HepG2 (cell line): ENCODE results near the gene UPK1B. TPM values are rescaled to one million over a fixed set of nuclear protein-coding genes. Genes with fewer than 3 reads are reported as not detected.
A peak's percentile ranks its signal among the peaks of the same experiment; 100 is the strongest.

Experiments
- GLMP ChIP-seq: sonication (generic); formaldehyde crosslinking; IDR thresholded peaks from 2 replicates; pipeline ENCODE4 v1.9.0; 2021; ENCODE audit warnings: missing genetic modification reagents, mild to moderate bottlenecking, borderline replicate concordance
- GZF1 ChIP-seq: sonication (generic); formaldehyde crosslinking; IDR thresholded peaks from 2 replicates; pipeline ENCODE4 v1.5.1; 2020; ENCODE audit warnings: mild to moderate bottlenecking, missing genetic modification reagents
- JARID2 ChIP-seq: sonication (generic); formaldehyde crosslinking; IDR thresholded peaks from 2 replicates; pipeline ENCODE4 v1.8.1; 2023; ENCODE audit warnings: missing genetic modification reagents, inconsistent platforms; ENCODE audit not compliant: insufficient replicate concordance
- KDM3A ChIP-seq: IDR thresholded peaks from 2 replicates; pipeline ENCODE4 v1.6.1; 2018; ENCODE audit warnings: low read depth, missing compliant biosample characterization
- KLF13 ChIP-seq: sonication (generic); formaldehyde crosslinking; IDR thresholded peaks from 2 replicates; pipeline ENCODE4 v1.4.0; 2020; ENCODE audit warnings: mild to moderate bottlenecking, missing genetic modification reagents
- NAIF1 ChIP-seq: sonication (generic); formaldehyde crosslinking; IDR thresholded peaks from 2 replicates; pipeline ENCODE4 v1.5.0; 2020; ENCODE audit warnings: mild to moderate bottlenecking, missing genetic modification reagents, borderline replicate concordance
- NCOA5 ChIP-seq: sonication (generic); formaldehyde crosslinking; IDR thresholded peaks from 2 replicates; pipeline ENCODE4 v1.4.0; 2020; ENCODE audit warnings: missing genetic modification reagents
- PATZ1 ChIP-seq: sonication (generic); formaldehyde crosslinking; IDR thresholded peaks from 2 replicates; pipeline ENCODE4 v1.4.0; 2020; ENCODE audit warnings: missing genetic modification reagents
- RFX1 ChIP-seq: fragments of 450-650 bp; IDR thresholded peaks from 2 replicates; pipeline ENCODE4 v1.6.1; 2017
- RFXANK ChIP-seq: IDR thresholded peaks from 2 replicates; pipeline ENCODE4 v1.6.1; 2016
- SETDB1 ChIP-seq: sonication (generic); formaldehyde crosslinking; IDR thresholded peaks from 2 replicates; pipeline ENCODE4 v1.5.1; 2020; ENCODE audit warnings: missing genetic modification reagents, mild to moderate bottlenecking, borderline replicate concordance
- SMARCC2 ChIP-seq: fragments of 450-650 bp; IDR thresholded peaks from 2 replicates; pipeline ENCODE4 v1.6.1; 2017; ENCODE audit warnings: antibody characterized with exemption, mild to moderate bottlenecking
- SMARCE1 ChIP-seq: fragments of 450-650 bp; IDR thresholded peaks from 2 replicates; pipeline ENCODE4 v1.6.1; 2017; ENCODE audit warnings: borderline replicate concordance
- SOX5 ChIP-seq: IDR thresholded peaks from 2 replicates; pipeline ENCODE4 v1.6.1; 2016; ENCODE audit warnings: borderline replicate concordance
- SP2 ChIP-seq: sonication (generic); formaldehyde crosslinking; IDR thresholded peaks from 2 replicates; pipeline ENCODE4 v1.5.1; 2020; ENCODE audit warnings: mild to moderate bottlenecking, missing genetic modification reagents
- SPEN ChIP-seq: sonication (generic); formaldehyde crosslinking; IDR thresholded peaks from 2 replicates; pipeline ENCODE4 v1.5.1; 2020; ENCODE audit warnings: low read depth, mild to moderate bottlenecking, missing genetic modification reagents
- SRSF1 ChIP-seq: fragments of 200-400 bp; formaldehyde crosslinking; optimal IDR thresholded peaks from 2 replicates; pipeline ENCODE3; 2017; ENCODE audit warnings: mild to moderate bottlenecking, low read depth, low read length, moderate library complexity
- SRY ChIP-seq: sonication (generic); formaldehyde crosslinking; IDR thresholded peaks from 2 replicates; pipeline ENCODE4 v1.8.0; 2022; ENCODE audit warnings: mild to moderate bottlenecking, missing genetic modification reagents
- STAT5B ChIP-seq: sonication (generic); formaldehyde crosslinking; IDR thresholded peaks from 2 replicates; pipeline ENCODE4 v1.4.0; 2020; ENCODE audit warnings: missing genetic modification reagents
- TOE1 ChIP-seq: sonication (generic); formaldehyde crosslinking; IDR thresholded peaks from 2 replicates; pipeline ENCODE4 v1.4.0; 2020; ENCODE audit warnings: mild to moderate bottlenecking, missing genetic modification reagents
- UBTF ChIP-seq: sonication (generic); formaldehyde crosslinking; IDR thresholded peaks from 2 replicates; pipeline ENCODE4 v1.4.0; 2020; ENCODE audit warnings: mild to moderate bottlenecking, missing genetic modification reagents
- YEATS2 ChIP-seq: sonication (generic); formaldehyde crosslinking; IDR thresholded peaks from 2 replicates; pipeline ENCODE4 v1.4.0; 2020; ENCODE audit warnings: missing genetic modification reagents, borderline replicate concordance
- ZNF292 ChIP-seq: sonication (generic); formaldehyde crosslinking; IDR thresholded peaks from 2 replicates; pipeline ENCODE4 v1.8.1; 2022; ENCODE audit warnings: mild to moderate bottlenecking, low read depth, missing genetic modification reagents, borderline replicate concordance
- ZNF766 ChIP-seq: sonication (generic); formaldehyde crosslinking; IDR thresholded peaks from 2 replicates; pipeline ENCODE4 v1.5.0; 2020; ENCODE audit warnings: missing genetic modification reagents, borderline replicate concordance
- ZNF772 ChIP-seq: sonication (generic); formaldehyde crosslinking; IDR thresholded peaks from 2 replicates; pipeline ENCODE4 v1.5.0; 2020; ENCODE audit warnings: mild to moderate bottlenecking, missing genetic modification reagents
- ZNF773 ChIP-seq: sonication (generic); formaldehyde crosslinking; IDR thresholded peaks from 2 replicates; pipeline ENCODE4 v1.4.0; 2020; ENCODE audit warnings: missing genetic modification reagents, borderline replicate concordance
- ZSCAN12 ChIP-seq: sonication (generic); formaldehyde crosslinking; IDR thresholded peaks from 2 replicates; pipeline ENCODE4 v1.9.0; 2021; ENCODE audit warnings: mild to moderate bottlenecking, missing genetic modification reagents
- polyA plus RNA-seq, 8 experiments: library from polyadenylated mRNA; depleted of rRNA in 3 of 8; stranded (reverse) in 7 of 8; unstranded in 1 of 8; fragments of >200 nt; fragmentation: Illumina TruSeq in 4 of 8; extraction: Trizol in 4 of 8; gene quantifications; 2 replicates each; pipeline versions ENCODE4 v1.2.1 to v1.2.3, GENCODE V29; 2011 to 2016; ENCODE audit warnings: low read depth in 4 of 8, missing spikeins in 1 of 8, mixed read lengths in 1 of 8; ENCODE audit not compliant: insufficient read depth in 1 of 8
- total RNA-seq, 5 experiments: library from RNA; depleted of rRNA; stranded (reverse); fragments of >200 nt; fragmentation: Illumina TruSeq; extraction: Trizol; gene quantifications; 2 replicates each; pipeline ENCODE4 v1.2.3, GENCODE V29; 2016; ENCODE audit warnings: low read depth in 1 of 5

Gene UPK1B
- total and polyA plus RNA-seq, 2 of the 13 experiments (the other 11 are each of a cell fraction or from before 2014, with no cell fraction given) = not detected

GRCh38 chr3:119240591-119241434, 67.4 kb downstream of the UPK1B start, which contains the start of gene B4GALT4 (continued):
- peak; percentile 47; the same call in 1 of the 2 replicates for TF ChIP-seq KDM3A
- no peak for TF ChIP-seq ZNF773 (CRISPR knock-in tag)
- no peak for TF ChIP-seq RFX1
- 0 out of 2 replicates have a peak, but pooled peaks have one; percentile 44 for TF ChIP-seq ZNF766
- TF ChIP-seq NCOA5 (CRISPR knock-in tag) = no peak
- TF ChIP-seq ZNF772 = no peak; the same call in 1 of the 2 replicates
- TF ChIP-seq SMARCE1 = no peak
- no peak for TF ChIP-seq RFXANK (CRISPR knock-in tag)
- TF ChIP-seq YEATS2 = no peak
- TF ChIP-seq GLMP (CRISPR knock-in tag) = no peak
- TF ChIP-seq SPEN (CRISPR knock-in tag) = peak; percentile 59
- TF ChIP-seq TOE1 (CRISPR knock-in tag) = no peak
- peak; percentile 83; the same call in 1 of the 2 replicates for TF ChIP-seq NAIF1
- TF ChIP-seq ZSCAN12 (CRISPR knock-in tag) = no peak; the same call in 1 of the 2 replicates
- TF ChIP-seq ZNF292 (CRISPR knock-in tag) = no peak
- TF ChIP-seq SP2 (CRISPR knock-in tag) = no peak
- no peak for TF ChIP-seq JARID2 (CRISPR knock-in tag)
- no peak for TF ChIP-seq SRSF1
- peak; percentile 31; the same call in 1 of the 2 replicates for TF ChIP-seq GZF1 (CRISPR knock-in tag)
- TF ChIP-seq SRY (CRISPR knock-in tag) = peak; percentile 24; the same call in 1 of the 2 replicates
- no peak for TF ChIP-seq SETDB1
- TF ChIP-seq SMARCC2 = no peak
- no peak for TF ChIP-seq STAT5B (CRISPR knock-in tag)
- TF ChIP-seq SOX5 = no peak
- no peak; the same call in 1 of the 2 replicates for TF ChIP-seq PATZ1 (CRISPR knock-in tag)
- no peak for TF ChIP-seq KLF13 (CRISPR knock-in tag)
- TF ChIP-seq UBTF (CRISPR knock-in tag) = peak; percentile 91
